GM19455 (cell line): ENCODE results near the gene RNU6-1.

Experiments used
- ATAC-seq: cut with Tn5 transposase; IDR thresholded peaks from one replicate; pipeline ENCODE4 v1.9.1; 2021; ENCODE audit not compliant: unreplicated experiment

Gene RNU6-1

GRCh38 chr15:67822537-67823313, 17.1 kb downstream of the RNU6-1 start:
- no peak for ATAC-seq

- ATAC-seq = no peak
Observed at GRCh38 chr15:67821784-67822440, 17.9 kb downstream of the RNU6-1 start.

- no peak for ATAC-seq
Observed at GRCh38 chr15:67820992-67821783, 18.7 kb downstream of the RNU6-1 start.

- no peak for ATAC-seq
Observed at GRCh38 chr15:67820122-67820991, 19.5 kb downstream of the RNU6-1 start.

- no peak for ATAC-seq
Observed at GRCh38 chr15:67819636-67820035, 20.2 kb downstream of the RNU6-1 start.

- no peak for ATAC-seq
Observed at GRCh38 chr15:67818464-67818863, 21.4 kb downstream of the RNU6-1 start.

- no peak for ATAC-seq
Observed at GRCh38 chr15:67816668-67817067, 23.2 kb downstream of the RNU6-1 start.

- no peak for ATAC-seq
Observed at GRCh38 chr15:67815036-67815592, 24.7 kb downstream of the RNU6-1 start.

- no peak for ATAC-seq
Observed at GRCh38 chr15:67813104-67813634, 26.7 kb downstream of the RNU6-1 start.

- no peak for ATAC-seq
Observed at GRCh38 chr15:67812241-67812644, 27.6 kb downstream of the RNU6-1 start.

GRCh38 chr15:67809866-67810265, 30.0 kb downstream of the RNU6-1 start:
- ATAC-seq = no peak

- ATAC-seq = no peak
Observed at GRCh38 chr15:67809441-67809840, 30.4 kb downstream of the RNU6-1 start.

- ATAC-seq = no peak
Observed at GRCh38 chr15:67808821-67809220, 31.0 kb downstream of the RNU6-1 start.

GRCh38 chr15:67807836-67808235, 32.0 kb downstream of the RNU6-1 start:
- no peak for ATAC-seq

- no peak for ATAC-seq
Observed at GRCh38 chr15:67807141-67807540, 32.7 kb downstream of the RNU6-1 start.

- ATAC-seq = no peak
Observed at GRCh38 chr15:67806536-67806935, 33.3 kb downstream of the RNU6-1 start.

- ATAC-seq = no peak
Observed at GRCh38 chr15:67805666-67806516, 34.0 kb downstream of the RNU6-1 start.

- ATAC-seq = no peak
Observed at GRCh38 chr15:67805008-67805665, 34.7 kb downstream of the RNU6-1 start.
